GM19238 (cell line): Measurements from ENCODE around the gene CACNA1I.

Source experiments
- DNase-seq: peaks from one replicate; pipeline ENCODE4 v3.0.0; 2011; ENCODE audit warnings: low spot score; ENCODE audit not compliant: insufficient read length

The CACNA1I gene

DNA sequence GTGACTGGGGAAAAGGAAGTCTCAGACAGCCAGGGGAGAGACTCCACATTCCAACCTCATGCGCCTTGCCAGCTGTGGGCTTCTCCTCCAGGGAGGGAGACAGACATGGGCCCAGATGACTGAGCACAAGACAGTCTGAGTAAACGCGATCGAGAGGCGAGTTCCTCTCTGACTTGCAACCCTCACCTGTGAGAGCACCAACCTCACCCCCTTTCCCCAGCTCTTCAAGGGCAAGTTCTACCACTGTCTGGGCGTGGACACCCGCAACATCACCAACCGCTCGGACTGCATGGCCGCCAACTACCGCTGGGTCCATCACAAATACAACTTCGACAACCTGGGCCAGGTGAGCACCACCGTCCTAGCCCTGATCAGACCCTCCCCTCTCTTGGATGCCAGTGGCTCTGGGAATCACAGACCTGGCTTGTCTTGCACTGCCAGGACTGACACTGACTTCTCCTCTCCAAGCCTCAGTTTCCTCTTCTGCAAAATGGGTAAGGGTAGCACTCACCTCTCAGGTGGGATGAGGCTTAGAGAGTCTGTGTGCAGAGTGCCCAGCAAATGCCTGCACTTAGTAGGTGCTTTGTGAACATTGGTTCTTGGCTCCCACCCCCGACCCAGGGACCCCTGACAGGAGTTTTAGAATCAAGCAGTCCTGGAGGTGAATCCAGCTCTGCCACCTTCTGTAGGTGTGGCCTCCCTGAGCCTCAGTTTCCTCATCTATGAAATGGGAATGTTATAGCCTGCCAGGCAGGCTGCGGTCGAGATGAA, 95.3 kb downstream of the CACNA1I start:
- no peak for DNase-seq

DNA sequence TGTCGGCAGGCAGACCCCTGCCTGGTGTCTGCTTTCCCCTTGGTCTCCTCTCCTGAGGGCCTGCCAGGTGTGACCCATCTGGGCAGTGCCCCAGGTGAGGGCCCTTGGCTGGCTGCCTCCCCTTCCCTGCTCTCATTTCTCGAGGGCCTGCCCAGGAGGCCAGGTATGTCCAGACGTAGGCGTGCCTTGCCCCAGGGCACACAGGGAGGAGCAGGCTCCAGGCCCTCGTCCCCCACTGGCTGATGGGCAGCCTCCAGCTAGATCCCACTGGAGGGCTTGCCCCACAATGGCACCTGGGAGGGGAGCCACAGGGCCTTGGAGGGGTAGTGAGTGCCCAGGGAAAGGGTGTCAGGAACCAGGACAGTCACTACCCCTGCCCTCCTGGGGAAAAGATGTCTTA, 95.9 kb downstream of the CACNA1I start:
- no peak for DNase-seq

DNA sequence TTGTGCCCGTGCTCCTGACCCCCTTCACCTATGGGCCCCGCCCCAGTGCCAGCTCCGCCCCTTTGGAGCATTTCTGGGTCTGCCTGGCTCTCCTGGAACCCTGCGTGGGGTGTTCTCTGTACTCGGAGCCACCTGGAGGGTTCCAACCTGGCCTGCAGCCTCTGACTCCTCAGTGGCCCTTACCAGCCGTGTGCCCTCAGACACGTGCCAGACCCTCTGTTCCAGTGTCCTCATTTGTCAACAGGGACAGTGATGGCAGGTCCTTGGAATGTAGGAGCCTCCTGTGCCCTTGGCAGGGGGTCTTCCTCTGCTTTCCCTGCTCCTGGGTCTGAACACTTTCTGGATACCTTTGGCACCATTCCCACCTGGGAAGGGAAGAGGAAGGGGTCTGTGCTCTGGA, 96.4 kb downstream of the CACNA1I start:
- DNase-seq, result no peak

DNA sequence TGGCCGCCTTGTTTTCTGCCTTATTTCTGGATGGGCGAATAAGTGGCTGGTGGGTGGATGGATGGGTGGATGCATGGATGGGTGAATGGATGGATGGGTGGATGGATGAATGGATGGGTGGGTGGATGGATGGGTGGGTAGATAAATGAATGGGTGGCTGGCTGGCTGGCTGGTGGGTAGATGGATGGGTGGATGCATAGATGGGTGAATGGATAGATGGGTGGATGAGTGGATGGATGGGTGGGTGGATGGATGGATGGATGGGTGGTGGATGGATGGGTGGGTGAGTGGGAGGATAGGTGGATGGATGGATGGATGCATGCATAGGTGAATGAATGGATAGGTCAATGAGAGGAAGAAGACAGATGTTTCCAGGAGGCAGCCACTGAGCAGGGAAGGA, 98.9 kb downstream of the CACNA1I start:
- no peak for DNase-seq

DNA sequence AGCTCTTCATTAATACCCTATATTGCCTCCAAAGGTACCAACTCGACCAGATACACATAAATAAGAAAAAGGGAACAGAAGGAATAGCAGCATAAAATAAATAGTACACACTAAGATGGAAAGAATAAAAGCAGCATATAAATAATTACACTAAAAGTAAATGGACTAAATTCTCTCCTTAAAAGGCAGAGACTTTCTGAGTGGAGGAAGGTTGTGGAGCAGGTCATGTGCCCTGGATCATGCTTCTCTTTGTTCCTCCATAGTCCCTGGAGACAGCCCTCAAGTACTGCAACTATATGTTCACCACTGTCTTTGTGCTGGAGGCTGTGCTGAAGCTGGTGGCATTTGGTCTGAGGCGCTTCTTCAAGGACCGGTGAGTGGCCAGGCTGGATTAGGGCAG, 101.4 kb downstream of the CACNA1I start:
- DNase-seq, result no peak

DNA sequence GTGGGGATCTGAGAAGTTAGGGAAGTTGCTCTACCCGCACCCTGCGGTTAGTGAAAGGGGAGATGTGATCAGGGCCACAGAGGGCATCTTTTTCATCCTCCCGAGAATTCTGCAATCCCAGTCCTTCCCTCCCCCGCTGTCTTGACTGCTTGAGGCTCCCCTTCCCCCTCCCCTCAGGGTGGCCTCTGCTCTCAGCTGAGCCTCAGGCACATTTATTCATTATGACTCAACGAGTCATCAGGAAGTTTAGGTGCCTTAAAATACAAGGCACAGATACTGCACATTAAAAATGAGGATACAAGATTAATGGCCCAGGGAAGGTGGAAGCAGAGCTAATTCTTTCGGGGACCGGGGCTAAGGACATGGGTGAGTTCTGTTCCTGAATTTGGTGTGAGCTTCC, 104.0 kb downstream of the CACNA1I start:
- no peak for DNase-seq

DNA sequence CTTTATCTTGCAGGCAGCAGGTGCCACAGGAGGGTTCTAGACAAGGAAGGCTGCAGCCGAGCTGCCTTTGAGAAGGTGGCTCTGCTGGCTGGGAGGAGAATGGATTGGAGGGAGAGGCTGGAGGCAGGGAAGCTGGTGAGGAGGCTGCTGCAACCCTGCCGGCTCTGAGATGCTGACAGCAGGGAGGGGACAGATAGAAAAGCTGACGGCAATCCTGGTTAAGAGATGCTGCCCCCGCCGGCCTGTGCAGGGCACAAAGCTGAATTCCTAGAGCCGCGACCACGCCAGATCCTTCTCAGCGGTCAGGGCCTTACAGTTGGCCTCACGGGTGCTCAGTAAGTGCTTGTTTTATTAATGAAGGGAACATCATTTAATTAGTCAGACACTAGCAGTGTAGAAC, 105.4 kb downstream of the CACNA1I start:
- DNase-seq, result no peak

DNA sequence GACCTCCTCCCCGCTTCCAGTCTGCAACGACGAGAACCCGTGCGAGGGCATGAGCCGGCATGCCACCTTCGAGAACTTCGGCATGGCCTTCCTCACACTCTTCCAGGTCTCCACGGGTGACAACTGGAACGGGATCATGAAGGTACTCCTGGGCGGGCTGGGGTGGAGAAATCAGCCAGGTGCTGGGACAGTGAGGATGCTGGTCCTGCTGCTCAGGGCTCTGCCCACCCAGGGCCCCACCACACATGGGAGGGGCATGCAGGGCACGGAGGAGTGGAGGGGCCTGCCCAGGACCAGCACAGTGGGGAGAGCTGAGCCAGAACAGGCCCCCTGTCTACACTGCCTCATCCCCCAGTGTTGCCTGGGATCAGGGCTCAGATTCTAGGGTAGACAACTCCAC, 107.4 kb downstream of the CACNA1I start:
- DNase-seq, result no peak

DNA sequence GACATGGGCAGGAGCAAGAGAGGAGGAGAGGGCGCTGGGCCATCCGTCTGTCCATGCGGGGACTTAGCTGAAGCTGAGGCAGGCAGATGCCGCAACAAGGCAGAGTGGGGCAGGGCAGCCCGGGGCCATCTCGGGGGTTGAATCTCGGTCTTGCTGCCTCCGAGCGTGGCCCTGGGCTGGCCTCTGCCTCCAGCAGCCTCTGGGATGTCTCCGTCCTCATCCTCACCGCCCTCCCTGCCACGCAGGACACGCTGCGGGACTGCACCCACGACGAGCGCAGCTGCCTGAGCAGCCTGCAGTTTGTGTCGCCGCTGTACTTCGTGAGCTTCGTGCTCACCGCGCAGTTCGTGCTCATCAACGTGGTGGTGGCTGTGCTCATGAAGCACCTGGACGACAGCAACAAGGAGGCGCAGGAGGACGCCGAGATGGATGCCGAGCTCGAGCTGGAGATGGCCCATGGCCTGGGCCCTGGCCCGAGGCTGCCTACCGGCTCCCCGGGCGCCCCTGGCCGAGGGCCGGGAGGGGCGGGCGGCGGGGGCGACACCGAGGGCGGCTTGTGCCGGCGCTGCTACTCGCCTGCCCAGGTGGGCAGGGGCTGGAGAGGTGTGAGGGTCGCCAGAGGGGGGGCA, 108.4 kb downstream of the CACNA1I start:
- DNase-seq, result no peak

DNA sequence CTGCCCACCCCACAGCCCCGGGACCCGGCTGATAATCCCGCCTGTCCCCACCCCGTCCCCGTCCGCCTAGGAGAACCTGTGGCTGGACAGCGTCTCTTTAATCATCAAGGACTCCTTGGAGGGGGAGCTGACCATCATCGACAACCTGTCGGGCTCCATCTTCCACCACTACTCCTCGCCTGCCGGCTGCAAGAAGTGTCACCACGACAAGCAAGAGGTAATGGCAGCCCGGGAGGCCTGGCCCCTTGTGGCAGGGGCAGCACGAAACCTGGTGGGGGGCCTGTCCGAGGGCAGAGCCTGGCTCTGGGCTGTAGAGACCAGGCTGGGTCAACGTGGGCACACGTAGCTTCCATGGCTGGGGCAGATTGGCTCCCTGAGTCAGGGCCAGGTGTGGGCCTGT, 109.1 kb downstream of the CACNA1I start:
- no peak for DNase-seq

DNA sequence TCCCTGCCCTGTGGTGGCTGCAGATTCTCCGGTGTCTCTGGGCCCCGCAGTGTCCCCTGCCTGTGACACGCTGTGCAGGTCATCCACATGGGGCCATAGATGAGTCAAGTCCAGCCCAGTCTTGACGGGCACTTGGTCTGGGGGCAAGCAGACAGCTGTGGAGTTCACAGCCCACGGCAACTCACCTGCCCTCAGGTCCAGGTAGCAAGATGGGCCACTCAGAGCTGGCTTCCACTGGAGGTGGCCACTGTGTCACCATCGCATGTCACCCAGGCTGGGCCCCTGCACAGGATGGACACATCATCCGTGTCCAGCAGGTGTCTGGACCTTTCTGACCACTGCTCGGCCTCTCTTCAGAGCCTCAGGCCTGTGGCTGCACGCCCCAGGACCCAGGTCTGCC, 109.9 kb downstream of the CACNA1I start:
- no peak for DNase-seq

DNA sequence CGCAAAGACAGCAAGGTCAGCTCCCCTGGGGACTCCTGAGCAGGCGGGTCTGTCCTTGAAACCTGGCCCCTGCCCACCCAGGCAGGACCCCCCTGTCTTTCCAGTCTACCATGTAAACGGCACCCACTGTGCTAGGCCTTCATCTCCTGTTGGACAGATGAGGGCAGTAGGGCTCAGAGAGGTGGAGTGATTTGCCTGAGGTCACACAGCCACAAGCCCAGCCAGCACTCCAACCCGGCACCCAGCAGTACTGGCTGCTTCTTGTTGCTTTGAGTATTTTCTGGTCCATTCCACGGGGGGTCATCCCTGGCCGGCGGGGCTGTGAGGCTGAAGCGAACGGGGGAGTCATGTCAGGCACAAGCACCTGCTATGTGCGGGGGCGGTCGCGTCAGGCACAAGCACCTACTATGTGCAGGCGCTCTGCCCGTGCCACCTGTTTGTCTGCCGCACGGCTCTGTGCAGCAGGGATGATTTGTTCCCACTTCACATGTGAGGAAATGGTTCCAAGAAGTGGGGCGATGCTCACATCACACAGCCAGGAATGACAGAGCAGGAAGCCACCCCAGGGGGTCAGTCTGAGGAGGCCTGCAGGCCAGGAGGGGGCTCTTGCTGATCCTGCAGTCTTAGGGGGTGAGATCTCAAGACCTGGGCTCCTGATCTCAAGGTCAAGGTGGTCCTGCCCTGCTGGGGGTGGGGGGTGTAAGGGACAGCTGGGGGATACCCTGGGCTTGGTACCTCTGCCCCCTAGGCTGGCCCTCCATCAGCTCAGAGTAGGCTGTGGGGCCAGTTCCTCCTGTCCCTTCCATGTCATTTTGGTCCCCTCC, 110.7 kb downstream of the CACNA1I start:
- no peak for DNase-seq

DNA sequence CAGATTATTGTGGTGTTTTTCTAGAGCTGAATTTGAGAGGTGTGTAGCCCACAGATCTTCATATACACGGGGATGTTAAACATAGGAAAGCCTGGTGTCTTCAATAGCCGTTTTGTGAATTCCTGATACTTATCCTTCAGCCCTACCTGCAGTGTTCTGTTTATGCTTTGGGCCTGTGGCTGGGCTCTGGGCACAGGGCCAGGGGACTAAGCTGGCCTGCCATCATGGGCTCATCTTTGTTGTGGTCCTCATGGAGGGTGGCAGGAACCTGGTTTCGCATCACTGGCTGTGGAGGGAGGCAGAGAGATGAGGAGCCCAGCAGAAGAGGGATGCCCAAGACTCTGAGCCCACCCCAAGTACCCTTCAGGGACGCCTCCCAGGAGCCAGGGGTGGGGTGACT, 112.4 kb downstream of the CACNA1I start:
- DNase-seq, result no peak

DNA sequence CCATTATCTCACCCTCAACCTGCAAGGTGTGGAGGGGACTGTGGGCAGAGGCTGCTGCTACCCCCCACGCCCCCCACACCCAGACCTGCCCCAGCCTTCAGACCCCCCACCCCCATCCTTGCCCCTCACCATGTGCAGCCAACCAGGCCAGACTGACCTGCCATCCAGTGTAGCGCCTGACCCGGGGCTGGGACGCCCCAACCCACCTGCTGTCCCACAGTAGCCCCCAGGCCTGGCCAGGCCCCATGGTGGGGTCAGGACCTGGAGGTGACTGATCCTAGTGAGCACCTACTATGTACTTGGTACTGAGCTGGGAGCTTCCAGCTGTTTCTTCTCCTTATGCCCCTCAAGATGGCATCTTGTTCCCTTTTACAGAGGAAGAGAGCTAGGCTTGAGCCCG, 113.1 kb downstream of the CACNA1I start:
- DNase-seq, result no peak

DNA sequence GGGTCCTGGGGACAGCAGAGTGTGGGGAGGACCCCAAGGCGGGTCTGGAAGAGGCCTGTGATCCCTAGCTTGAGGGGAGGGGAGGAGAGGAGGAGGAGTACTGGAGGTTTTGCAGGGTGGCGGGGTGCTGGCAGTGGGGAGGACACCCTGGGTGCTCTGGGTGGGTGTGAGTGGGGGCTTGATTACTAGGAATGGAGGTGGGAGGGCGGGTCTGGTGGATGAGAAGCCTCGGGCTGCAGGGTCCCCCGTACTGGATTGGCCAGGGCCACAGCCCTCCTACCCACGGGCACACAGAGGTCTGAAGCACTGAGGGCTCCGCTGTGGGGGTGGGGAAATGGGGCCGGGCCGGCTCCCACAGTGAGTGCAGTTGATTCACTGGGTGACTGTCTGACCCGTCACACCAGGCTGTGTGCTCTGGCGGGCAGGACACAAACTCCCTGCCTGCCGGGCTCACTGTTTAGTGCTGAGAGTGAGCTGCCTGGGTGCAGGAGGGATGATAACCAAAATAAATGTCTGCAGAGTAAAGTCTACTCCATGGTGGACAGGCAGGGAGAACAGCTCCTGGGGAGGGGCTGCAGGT, 114.2 kb downstream of the CACNA1I start:
- no peak for DNase-seq

DNA sequence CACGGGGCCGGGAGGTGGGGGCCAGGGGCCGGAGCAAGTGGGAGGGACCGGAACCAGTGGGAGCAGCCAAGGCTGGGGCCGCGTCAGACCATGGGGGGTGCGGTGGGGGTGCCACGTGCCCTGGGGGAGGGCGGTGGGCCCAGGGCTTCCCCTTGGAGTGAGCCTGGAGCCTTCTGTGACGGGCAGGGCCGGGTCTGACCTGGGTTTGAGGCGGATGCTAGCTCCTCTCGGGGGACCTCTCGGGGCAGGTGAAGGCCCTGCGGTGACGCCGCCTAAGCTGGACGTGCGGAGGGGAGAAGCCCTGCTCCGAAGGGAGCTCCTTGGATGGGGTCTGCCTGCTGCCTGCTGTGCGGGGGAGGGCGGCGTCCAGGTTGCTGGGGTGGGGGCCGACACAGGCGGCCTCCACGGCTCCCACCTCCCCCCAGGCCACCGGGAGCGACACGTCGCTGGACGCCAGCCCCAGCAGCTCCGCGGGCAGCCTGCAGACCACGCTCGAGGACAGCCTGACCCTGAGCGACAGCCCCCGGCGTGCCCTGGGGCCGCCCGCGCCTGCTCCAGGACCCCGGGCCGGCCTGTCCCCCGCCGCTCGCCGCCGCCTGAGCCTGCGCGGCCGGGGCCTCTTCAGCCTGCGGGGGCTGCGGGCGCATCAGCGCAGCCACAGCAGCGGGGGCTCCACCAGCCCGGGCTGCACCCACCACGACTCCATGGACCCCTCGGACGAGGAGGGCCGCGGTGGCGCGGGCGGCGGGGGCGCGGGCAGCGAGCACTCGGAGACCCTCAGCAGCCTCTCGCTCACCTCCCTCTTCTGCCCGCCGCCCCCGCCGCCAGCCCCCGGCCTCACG, 115.0 kb downstream of the CACNA1I start:
- no peak for DNase-seq

DNA sequence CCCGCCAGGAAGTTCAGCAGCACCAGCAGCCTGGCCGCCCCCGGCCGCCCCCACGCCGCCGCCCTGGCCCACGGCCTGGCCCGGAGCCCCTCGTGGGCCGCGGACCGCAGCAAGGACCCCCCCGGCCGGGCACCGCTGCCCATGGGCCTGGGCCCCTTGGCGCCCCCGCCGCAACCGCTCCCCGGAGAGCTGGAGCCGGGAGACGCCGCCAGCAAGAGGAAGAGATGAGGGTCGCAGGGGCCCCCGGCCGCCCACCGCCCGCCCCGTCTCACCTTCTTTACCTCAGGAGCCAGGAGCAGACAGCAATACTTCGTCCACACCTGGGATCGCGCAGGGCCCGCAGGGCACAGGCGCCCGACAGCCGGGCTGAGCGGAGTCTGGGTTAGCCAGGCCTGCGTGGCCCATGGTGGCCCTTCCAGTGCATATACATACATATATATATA, 115.6 kb downstream of the CACNA1I start:
- no peak for DNase-seq

DNA sequence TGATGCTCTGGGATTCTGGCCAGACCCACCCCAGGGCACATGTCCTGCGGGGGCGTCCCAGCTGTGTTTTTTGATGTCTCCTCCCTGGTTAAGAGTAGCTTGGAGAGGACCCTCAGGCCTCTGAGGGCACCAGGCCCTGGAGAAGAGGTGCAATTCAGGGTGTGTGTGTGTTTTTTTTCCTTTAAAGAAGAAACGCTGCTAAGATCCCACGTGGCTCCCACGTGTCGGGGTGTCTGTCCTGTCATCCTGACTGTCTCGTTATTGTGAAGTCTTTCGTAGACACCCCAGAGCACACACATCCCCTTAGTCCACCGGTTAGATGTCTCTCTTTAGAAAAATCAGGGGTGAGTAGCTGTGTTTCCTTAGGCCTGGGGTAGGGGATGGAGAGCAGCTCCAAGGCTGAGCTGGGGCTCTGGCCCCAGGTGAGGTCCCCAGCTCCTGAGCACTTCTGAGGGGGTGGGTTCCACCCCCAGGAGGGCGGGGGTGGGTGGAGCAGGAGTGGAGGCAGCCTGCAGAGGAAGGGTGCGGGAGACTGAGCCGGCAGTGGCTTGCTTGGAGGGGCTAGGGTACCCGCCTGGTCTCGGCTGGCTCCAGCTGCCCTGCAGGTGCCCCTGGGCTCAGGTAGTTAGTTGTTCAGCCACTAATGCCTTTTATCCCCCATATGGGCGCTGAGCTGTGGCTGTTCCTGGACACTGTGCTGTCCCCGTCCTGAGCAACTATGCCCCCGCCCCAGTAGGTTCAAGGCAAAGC, 116.4 kb downstream of the CACNA1I start:
- DNase-seq, result no peak

DNA sequence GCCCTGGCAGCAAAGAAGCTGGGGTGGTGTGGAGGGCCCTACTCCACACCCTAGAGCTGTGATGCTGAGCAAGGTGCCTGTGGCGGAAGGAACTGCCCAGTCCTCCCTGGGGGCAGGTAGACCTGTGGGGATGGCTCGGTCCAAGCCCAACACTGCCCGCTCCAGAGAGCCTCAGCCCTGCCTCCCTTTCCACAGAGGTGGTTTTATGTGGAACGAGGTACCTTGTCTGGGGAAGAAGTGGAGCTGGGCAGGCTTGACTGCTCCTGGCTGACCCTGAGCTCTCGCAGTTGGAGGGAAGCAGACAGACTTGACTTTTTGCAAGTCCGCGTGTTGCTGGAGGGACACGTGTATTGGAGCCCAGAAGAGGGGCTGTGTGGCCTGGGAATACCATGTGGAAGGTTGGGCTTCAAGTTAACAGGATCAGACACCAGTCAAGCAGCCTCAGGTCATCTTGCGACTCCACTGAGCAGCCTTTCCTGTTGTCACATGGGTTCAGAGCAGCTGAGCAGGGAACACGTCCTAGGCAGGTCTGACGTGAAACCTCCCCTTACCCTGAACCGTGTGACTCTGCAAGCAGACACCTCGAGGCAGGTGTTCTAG, 117.7 kb downstream of the CACNA1I start:
- no peak for DNase-seq

DNA sequence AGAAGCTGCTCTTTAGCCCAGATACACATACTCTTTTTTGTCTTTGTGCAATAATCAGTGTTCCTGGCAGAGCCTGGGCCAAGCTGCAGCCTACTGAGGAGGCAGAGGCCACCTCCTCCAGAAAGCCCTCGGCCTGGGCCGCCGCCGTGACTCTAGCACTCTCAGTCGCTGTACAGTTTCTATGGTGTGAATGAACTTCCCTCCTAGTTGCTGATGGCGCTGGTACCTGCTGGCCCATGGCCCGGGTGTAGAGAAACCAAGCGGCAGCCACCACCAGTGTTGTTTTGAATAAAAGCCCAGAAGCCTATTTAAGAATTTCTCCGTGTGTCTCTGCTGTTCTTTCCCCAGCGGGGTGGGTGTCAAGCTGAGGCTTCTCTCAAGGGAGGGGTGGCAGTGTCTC, 118.9 kb downstream of the CACNA1I start:
- DNase-seq, result no peak
